Bronchial epithelial cell (primary cell): Measurements from ENCODE around the gene RNF213. TPM values are rescaled to one million over a fixed set of nuclear protein-coding genes. Genes with fewer than 3 reads are reported as not detected.

Source experiments
- DNase-seq: peaks from one replicate; pipeline ENCODE4 v3.0.0-alpha.2; 2010; ENCODE audit warnings: low read depth
- FAIRE-seq: peaks from 2 replicates; lab custom pipeline; 2011; peaks lifted over from hg19 to GRCh38; lab: Jason Lieb, UNC
- H3K27me3 ChIP-seq: 2 replicates; pipeline ENCODE4 v1.5.1; 2011; ENCODE audit warnings: low read length; ENCODE audit not compliant: control insufficient read depth, insufficient read depth
- H3K36me3 ChIP-seq: 2 replicates; pipeline ENCODE4 v1.5.1; 2011; ENCODE audit warnings: low read length; ENCODE audit not compliant: control insufficient read depth, insufficient read depth
- H3K4me3 ChIP-seq: 2 replicates; pipeline ENCODE4 v1.5.1; 2011; ENCODE audit warnings: mild to moderate bottlenecking, low read depth, low read length, control low read depth
- total RNA-seq: library from RNA; depleted of rRNA; stranded (reverse); fragments of >200 nt; gene quantifications from 2 replicates; pipeline ENCODE4 v1.2.1, GENCODE V29; 2014
- TF ChIP-seq, protein P1 (sequence below): IDR thresholded peaks from 2 replicates; pipeline ENCODE4 v1.5.1; 2011; ENCODE audit warnings: mild to moderate bottlenecking, moderate library complexity, low read length, control low read depth, inconsistent platforms; ENCODE audit not compliant: insufficient read depth, severe bottlenecking

The RNF213 gene
- 41.3 and 46.2 TPM in 2 replicates for total RNA-seq

DNA sequence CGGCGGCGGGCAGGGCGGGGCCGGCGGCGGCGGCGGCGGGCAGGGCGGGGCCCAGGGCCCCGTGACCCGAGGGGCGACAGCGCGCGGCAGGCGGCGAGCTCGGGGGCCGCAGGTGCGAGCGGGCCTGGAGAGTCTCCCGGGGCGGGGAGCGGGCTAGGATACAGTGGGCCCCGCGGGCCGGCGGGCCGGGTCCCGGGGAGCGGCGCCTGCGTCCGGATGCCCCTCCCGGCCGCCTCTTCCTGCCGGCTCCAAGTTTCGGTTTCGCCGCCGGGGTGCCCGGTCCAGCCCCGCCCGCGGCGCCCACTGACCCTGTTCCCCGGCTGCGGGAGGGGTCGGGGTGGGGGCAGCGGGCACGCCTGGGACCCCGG is at the start of gene RNF213:
TSS of gene RNF213 (plus strand) at position 62 of the 368 bp plus-strand sequence. CDS start 2,830 bp downstream, outside the sequence.
- peaks cover 7% of the 10 kb centered on the region for H3K36me3 ChIP-seq
- no peak for DNase-seq
- no peaks in the 10 kb centered on the region for H3K27me3 ChIP-seq
- FAIRE-seq = no peak
- TF ChIP-seq, protein P1, sequence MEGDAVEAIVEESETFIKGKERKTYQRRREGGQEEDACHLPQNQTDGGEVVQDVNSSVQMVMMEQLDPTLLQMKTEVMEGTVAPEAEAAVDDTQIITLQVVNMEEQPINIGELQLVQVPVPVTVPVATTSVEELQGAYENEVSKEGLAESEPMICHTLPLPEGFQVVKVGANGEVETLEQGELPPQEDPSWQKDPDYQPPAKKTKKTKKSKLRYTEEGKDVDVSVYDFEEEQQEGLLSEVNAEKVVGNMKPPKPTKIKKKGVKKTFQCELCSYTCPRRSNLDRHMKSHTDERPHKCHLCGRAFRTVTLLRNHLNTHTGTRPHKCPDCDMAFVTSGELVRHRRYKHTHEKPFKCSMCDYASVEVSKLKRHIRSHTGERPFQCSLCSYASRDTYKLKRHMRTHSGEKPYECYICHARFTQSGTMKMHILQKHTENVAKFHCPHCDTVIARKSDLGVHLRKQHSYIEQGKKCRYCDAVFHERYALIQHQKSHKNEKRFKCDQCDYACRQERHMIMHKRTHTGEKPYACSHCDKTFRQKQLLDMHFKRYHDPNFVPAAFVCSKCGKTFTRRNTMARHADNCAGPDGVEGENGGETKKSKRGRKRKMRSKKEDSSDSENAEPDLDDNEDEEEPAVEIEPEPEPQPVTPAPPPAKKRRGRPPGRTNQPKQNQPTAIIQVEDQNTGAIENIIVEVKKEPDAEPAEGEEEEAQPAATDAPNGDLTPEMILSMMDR = no peak
- H3K4me3 ChIP-seq = peak within 1 kb of the TSS; percentile 75

GRCh38 chr17:80212109-80212508 is 48.5 kb upstream of the RNF213 start:
- FAIRE-seq (no peak), DNase-seq (no peak)
- Histone ChIP-seq H3K4me3 (no peak overlapping the region), H3K36me3 (peaks cover 4% of the 10 kb centered on the region), H3K27me3 (no peaks in the 10 kb centered on the region)
- TF ChIP-seq, protein P1 = no peak

GRCh38 chr17:80212511-80212910 is 48.1 kb upstream of the RNF213 start:
- Histone ChIP-seq H3K36me3 (peaks cover 4% of the 10 kb centered on the region), H3K4me3 (no peak overlapping the region), H3K27me3 (no peaks in the 10 kb centered on the region)
- DNase-seq (no peak), FAIRE-seq (no peak)
- TF ChIP-seq, protein P1 = no peak

DNA sequence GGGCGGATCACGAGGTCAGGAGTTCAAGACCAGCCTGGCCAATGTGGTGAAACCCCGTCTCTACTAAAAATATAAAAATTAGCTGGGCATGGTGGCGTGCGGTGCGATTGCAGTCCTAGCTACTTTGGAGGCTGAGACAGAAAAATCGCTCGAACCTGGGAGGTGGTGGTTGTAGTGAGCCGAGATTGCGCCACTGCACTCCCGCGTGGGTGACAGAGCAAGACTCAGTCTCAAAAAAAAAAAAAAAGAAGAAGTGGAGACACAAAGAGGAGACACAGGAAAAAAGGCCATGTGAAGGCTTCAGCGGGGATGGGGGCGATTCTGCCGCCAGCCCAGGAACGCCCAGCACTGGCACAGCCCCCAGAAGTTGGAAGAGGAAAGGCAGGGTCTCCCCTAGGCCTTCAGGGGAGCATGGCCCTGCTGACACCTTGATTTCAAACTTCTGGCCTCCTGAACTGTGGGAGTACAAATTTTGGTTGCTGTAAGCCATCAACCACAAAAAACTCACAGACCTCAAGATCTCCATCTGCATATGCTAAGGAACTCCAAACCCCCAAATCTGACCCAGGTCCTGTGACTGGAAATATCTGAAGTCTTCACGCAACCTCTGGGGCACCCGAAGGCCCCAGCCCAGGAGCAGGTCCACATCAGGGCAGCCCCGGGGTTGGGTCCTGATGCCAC is 47.5 kb upstream of the RNF213 start:
- Histone ChIP-seq H3K36me3 (peaks cover 4% of the 10 kb centered on the region), H3K27me3 (no peaks in the 10 kb centered on the region), H3K4me3 (no peak overlapping the region)
- FAIRE-seq = no peak
- TF ChIP-seq, protein P1 = no peak
- DNase-seq = no peak

- DNase-seq (no peak), FAIRE-seq (no peak)
- peaks cover 4% of the 10 kb centered on the region for H3K36me3 ChIP-seq
- TF ChIP-seq, protein P1 = no peak
- H3K27me3 ChIP-seq = no peaks in the 10 kb centered on the region
- H3K4me3 ChIP-seq = no peak overlapping the region
These were observed 47.0 kb upstream of the RNF213 start for GRCh38 chr17:80213643-80213975.
